Activated T-cell treated with anti-CD3 and anti-CD28 coated beads for 48 hours (primary cell): ENCODE data around the gene GGT6.

ENCODE experiments used
- DNase-seq: peaks from one replicate; pipeline ENCODE4 v3.0.0-alpha.2; 2020; ENCODE audit warnings: low read depth

The GGT6 gene

DNA sequence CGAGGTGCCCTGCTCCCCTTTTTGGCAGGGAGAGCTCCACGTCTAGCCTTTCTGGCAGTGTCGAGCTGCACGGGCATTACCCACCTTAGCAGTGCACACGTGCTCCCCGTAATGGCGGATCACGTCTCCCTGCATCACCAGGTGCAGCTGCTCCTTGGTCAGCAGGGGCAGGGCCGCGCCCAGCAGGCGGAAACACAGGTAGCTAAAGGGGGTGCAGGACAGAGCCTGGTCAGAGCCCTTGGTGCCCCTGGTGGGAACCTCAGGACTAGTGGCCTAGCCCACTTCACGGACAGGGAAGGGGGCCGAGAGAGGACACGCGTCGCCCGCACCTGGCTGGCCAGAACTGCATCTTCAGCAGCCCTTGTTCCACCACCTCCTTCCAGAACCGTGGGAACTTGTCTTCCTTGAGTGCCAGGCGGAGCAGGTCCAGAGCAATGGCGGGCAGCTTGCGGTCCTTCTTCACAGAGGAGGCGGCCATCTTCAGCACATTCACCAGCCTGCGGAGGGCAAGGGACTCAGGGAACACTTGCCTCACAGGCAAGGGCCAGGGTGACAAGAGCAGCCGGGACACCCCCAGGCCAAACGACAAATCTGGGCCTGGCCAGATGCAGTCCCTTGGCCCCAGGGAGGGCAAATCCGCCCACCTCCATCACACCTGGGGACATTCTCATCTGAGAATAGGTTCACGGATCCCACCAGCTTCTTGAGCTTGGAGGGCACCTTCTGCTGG, 8.4 kb downstream of the GGT6 start:
- DNase-seq, result no peak

DNA sequence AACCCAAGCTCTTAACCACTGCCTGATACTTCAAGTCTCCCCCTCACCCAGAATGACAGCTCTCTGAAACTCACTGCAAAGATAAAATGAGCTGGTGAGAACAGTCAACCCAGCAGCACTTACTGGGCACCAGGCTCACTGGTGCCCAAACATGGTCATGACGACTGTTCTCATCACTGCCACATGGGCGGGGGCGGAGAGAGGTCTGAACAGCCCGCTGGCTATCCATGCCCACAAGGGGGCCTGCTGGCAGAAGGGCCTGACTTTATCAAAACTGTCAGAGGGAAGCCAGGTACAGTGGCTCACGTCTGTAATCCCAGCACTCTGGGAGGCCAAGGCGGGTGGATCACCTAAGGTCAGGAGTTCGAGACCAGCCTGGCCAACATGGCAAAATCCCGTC, 9.2 kb downstream of the GGT6 start:
- no peak for DNase-seq

DNA sequence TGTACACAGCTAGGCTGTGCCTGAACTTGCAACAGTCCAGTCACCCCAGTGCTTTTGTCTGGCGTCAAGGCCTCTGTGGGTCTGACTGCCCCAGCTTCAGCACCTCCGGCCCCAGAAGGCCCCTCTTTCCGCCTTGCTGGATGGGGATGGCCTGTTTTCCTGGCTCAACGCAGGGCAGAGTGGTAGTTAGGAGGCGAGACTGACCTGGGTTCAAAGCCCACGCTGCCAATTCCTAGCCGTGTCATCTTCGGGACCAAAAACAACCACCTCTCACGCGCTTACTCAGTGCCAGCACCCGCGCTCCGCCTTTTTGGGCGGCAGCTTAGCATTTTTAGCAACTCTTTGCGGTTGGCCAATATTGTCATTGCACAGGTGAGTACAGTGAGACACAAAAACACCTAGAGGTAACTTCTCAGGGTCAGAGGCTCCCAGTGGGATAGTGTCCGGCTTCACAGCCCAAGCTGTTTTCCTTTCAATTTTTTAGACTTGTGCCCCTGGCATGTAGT, 9.8 kb downstream of the GGT6 start:
- no peak for DNase-seq

DNA sequence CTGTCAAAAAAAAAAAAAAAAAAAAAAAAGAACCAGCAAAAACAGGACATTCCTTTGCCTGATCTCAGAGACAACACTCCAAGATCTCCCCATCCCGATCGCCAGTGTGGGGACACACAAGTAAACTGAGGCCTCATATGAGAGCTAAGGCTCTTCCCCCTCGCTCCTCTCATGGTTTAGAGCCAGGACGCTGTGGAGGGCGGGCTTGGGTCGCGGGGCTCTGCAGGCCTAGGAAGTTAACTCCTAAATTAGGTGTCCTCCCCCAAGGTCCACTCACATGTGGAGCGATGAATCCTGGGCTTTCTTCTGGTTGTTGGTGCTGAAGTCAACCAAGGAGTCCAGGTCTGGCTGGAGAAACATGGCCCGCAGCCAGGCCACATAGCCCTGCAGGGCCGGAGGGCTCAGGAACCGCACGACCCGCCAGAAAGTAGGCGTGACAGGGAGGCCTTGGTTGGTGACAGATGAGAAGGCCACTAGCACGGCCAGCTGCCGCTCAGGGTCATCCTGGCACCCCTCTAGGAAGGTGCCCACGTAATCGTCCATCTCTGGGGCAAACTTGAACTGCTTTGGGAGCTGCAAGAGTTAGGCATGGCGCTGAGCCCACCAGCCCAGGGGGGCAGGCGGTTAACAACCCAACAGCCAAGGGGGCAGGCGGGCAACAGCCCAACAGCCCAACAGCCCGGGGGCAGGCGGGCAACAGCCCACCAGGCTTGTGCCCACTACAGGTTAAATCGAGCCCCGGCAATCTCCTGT, 10.4 kb downstream of the GGT6 start:
- no peak for DNase-seq

DNA sequence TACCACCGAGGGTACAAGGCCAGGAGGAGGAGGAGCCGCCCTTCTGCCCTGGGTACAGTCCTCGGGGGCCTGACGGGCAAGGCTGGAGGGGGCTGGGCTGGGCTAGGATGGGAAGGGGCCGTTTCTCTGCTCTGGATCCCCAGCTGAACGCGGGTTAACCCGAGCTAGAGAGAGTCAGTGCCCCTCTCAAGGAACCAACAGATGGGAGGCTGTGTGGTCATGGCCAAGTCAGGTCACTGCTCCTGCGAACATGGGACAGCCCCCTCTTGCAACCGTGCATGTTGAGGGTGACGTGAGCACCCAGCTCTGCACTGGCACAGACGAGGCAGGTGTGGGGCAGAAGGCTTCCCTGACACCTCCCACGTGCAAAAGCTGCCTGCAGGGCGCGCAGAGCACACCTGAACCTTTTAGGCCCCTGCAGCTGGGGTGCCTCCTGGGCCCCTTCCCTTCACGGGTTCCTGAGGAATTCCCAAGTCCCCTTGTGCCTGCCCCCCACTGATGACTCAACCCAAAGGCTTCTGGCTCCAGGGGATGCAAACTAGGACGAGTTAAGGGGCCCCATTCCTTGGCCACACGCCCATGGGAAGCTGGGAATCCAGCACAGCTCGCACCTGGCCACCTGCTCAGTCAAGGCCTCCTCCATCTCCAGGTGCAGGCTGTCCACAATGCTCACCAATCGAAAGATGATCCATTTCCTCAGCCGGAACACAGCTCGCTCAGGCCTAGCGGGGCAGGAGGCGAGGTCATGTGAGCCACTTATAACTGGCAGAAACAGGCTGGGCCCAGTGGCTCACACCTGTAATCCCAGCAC, 11.5 kb downstream of the GGT6 start:
- DNase-seq, result no peak

DNA sequence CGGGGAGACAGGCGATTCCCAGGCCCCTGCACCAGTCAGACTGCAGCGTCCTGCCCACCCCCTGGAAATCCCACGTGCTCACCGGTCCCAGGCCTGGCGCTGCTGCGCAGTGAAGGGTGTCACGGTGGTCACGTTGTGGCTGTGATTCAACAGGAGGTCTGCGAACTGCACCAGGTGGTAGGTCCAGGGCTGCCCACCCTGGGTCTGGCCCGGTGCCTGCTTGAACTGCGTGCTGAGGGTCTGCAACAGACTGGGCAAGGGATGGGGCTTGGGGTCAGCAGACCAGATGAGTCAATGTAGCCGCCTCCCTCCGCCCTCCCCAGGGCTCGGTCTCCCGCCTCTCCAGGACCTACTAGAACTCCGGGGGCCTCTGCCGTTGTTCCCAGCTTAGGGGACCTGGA, 12.3 kb downstream of the GGT6 start:
- DNase-seq, result no peak

DNA sequence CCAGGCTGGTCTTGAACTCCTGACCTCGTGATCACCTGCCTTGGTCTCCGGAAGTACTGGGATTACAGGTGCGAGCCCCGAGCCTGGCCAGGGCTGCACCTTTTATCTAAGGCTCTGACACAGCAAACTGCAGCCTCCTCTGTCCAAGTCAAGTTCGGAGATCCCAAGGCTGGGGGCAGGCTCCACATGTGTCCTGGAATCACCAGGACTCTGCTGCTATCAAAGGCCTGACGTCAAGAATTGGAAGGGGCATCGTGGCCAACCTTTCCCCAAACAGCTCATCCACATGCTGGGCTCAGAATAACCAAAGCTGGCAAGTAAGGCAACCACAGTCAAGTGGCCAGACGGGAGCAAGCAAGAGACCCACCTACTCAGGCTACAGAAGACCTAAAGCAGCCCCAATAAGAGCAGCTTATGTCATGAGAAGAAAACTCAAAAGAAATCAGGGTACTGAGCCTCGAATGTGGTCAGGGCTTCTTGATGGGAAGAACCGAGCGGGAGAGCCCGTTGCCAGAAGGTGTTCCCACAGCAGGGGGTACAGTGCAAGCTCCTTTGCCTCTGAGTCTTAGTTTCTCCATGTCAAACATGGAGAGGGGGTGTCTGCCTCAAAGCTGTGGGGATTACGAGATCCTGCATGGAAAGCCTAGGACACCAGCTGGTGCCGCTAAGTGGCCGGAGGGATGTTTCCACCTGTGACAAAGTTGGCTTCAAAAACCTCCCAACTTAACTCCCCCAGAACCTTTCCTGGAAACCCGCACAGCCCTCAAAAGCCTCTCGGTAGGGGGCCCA, 13.1 kb downstream of the GGT6 start:
- no peak for DNase-seq

DNA sequence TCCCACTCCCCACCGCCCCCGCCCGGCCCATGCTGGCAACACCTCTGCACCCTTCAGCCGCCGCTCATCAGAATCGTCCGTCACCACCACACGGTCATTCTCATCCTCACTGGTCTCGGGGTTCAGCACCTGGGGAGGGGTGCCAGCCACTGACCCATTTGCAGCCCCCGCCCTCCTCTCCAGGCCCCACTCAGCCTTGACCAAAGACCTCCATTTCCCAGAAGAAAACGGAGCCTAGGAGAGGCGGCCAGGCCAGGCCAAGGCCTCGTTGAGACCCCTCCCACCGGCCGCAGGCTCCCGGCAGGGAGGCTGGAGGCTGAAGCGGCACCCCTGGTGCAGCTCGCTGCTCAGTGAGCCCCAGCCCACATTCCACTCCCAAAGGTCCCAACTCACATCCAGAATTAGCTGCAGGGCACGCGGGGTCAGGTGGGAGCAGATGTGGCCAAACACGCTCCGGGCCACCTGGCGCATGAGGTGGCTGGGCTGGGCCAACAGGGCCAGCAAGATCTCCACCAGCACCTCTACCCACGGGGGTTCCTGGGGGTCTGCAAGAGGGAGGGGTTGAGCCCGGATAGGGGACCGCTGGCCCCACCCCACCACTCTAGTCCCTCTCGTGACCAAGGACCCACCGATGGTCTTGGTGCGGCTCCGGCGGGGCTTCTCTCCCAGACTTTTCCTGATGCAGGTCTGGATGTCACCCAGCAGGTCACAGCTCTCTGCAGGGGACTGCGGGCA, 15.0 kb downstream of the GGT6 start:
- DNase-seq, result no peak

DNA sequence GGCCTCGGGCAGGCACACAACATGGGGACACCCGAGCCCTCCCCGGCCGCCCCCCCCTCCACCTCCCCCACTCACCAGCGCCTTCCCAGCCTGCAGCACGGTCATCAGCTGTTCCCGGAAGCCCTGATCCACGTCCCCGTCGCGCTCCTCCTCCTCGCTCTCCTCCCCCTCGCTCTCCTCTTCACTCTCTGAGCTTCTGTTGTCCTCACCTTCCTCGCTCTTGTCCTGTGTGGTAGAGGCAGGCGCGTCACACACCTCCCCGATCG, 15.5 kb downstream of the GGT6 start:
- DNase-seq, result no peak

DNA sequence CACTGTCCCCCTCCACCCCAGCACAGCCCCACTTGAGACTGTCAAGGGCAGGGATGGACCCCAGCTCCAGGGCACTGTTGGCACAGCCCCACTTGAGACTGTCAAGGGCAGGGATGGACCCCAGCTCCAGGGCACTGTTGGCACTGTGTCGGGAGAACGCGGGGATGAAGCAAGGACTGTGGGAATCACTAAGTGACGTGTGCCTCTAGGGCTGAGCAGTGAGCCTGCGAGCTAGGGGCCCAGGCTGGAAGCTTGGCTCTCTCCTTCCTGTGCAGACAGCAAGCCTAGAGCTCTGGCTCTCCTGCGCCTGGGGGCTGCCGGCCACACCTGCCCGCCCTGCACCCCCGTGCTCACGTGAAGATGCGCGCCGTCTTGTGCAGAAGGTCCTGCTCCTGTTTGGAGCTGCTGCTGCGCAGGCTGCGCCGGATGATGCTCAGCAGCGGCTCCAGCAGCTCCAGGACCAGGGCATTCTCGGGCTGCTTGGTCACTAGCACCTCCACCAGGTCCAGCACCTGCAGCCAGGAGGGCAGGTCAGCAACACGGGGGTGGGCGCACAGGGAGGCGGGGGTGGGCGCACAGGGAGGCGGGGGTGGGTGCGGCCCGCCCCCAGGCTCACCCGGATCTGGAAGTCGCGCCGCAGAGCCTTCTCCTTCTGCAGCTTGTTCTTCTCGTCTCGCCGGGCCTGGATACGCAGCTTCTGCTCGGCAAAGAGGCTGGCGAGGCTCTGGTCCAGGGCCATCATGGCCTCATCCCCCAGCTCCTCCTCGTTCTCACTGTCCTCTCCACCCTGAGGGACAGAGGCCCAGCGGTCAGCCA, 16.0 kb downstream of the GGT6 start:
- no peak for DNase-seq

DNA sequence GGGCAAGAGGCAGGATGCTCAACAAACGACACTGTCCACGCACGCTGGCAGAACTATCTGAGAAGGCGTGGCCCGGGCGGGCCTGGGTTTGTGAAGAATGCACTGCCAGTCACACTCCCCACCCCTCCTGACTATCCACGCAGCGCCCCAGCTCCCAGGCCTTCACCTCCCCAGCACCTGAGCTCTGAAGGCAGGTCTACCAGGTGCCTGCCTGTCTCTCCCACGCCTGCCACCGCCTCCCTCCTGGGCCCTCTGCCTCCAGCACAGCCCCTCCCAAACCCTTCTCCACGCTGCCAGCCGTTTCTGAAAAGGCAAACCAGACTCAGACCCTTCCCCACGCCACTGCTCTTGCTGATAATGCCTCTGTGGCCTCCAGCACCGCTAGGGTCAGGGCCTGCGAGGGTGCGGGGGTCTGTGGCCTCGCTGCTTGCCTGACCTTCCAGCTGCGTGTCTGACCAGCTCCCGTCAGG, 16.8 kb downstream of the GGT6 start:
- no peak for DNase-seq

DNA sequence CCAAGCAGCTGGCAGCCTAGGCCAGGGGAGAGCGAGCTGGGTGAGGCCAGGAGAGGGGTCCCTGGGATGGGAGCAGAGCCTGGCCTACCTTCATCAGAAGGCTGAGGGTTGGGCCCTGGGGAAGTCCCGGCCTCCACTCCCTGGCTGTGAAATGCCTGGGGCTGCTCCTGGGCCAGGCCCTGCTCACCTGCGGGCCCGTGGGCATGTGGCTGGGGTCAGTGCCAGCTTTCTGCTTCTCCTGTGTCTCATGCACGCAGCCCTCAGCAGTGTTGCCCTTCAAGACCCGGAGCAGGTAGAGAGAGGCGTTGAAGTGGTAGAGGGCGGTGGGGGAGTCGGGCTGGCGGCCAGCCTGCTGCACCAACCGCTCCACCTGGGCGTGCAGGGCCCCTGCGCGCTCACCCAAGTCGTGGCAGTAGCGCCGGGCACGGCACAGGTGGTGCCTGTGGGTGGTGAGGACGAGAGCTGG, 17.6 kb downstream of the GGT6 start:
- no peak for DNase-seq

DNA sequence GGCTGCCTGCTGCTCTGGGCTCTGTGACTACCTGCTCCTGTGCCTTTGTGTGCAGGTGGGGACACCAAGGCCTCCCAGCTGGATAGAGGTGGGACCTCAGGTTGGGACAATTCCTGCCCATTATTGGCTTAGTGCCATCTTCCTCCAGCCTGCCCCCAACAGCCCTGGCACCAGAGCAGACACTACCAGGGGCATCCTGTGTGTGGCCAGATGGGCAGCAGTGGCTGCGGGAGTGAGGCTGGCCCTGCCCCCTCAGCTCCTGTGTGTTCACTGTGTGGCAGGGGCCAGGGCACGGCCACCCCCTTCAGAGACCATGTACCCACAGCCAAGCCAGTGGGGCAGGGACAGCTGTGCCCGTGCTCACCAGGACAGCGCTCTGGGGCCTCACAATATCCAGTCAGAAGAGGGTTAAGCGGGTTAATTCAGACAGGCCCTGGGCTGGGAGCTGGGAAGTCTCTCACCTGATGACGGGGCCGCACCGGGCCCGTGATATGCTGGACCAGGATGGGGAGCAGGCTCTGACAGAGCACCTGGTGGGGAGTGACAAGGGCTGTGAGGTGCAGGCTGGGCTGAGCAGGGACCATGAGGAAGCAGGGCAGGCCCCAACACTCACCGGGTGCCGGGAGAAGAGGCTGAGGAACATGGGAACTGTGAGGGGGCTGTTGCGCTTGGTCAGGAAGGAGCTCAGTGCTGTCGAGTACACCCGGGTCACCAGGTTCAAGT, 18.2 kb downstream of the GGT6 start:
- no peak for DNase-seq

DNA sequence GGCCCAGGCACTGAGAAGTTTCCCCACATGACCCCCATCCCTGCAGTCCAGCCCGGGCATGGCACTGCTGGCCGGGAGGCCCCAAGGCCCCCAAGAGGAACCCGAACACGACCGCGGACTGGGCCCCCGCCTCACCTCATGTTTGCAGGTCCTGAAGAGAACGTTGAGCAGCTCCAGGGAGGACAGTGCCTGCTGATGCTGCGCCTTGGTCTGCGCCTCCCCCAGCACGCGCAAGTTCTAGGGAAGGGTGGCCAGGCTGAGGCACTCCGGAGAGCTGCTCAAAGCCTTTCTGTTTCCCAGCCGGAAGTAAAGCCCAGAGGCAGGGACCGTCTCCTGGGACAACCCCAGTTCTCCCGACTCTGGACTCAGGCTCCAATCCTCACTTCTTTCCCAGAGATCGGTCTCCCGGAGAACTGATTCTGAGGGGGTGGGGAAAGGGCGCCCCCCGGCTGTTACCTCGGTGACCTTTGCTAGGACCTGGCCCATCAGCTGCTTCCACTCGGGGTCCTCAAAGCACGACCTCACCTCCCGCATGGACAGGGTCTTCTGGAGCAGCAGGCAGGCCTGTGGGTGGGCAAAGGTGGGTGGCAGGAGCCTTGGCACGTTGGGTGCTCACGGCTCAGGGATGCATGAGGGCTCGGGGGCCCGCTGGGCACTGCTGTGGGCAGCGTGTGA, 18.9 kb downstream of the GGT6 start:
- no peak for DNase-seq

DNA sequence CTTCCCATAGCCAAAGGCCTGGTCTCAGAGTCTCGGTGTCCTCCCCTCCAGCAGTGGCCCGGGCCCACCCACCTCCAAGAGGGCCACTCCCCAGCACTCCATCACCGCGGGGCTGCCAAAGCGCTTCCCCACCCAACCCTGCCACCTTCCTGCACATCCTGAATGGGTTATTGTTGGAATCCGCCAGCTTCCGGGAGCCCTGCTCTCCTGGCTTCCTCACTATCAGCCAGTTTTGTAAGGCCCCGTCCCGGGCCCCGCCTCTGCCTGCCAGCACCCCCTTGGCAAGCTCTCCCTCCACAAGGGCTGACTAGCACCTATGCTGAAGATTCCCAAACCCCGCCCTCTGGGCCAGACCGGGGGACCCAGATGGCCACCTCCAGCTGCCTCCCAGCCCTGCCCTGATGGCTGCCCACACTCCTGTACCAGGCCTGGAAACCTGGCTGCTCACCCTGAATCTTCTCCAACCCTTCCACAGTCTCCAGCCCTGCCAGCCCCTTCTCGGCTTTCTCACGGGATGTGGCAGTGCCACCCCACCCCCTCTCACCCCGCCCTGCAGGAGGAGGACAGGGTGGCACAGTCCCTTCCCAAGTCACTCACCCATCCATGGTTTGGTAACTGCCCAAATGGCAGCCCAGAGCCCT, 19.6 kb downstream of the GGT6 start:
- DNase-seq, result no peak

DNA sequence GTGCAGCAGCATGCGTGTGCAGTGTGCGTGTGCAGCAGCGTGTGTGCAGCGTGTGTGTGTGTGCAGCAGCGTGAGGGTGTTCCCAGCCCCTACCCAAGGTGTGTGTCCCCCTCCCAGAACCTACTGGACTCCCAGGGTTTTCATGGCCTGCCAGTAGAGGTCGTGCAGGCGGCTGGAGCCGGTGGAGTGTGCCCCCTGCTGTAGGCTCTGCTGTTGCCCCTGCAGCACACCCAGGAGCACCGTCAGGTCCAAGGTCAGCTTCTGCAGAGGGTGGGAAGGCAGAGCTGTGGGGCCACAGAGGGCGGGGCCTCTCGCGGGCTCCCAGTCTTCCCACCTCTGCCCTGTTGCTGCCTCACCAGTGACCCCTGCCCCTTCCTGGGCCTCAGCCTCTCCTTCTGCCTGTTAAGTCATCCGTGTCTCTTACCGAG, 20.1 kb downstream of the GGT6 start:
- no peak for DNase-seq

DNA sequence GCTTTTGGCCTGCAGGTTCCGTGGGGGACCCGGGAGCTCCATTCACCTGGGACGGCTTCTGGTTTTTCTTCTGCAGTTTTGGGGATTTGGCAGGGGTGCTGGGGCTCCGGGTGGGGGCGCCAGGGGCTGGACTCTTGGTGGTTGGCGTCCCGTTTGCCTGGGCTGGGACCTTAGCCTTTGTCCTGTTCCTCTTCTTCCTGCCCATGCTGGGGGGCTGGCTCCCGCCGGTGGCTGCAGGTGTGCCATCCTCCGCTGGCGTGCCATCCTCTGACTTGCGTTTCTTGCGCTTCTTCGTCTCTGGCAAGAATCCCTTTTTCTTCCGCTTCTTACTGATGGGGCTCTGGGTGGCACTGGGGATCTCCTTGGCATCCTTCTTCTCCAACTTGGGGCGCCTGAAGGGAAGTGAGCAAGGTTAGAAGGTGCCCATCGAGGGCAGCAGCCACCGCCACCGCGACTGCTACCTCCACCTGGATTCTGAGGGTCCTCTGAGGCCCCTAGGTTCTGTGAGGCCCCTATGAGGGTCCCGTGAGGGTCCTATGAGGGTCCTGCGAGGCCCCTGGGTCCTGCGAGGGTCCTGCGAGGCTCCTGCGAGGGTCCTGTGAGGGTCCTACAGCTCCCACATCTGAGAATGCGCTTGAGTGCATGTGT, 20.7 kb downstream of the GGT6 start:
- no peak for DNase-seq

DNA sequence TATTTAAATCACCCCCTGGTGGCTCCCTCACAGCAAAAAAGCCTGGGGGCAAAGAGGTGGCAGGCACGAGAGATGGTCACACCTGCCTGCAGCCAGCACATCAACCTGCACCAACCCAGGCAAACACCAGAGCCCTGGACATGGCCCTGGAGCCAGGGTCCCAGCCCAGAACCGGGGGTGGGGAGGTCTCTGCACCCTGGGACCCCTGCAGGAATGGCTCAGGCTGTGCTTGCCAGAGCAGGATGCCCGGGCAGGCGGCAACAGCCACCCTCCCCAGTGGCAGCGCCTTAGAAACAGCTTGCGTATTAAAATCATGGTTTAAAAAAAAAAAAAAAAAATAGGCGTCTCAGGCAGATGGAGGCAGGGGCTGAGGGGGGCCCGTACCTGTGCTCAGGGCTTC, 21.4 kb downstream of the GGT6 start:
- DNase-seq, result no peak
